ENCODE results near the gene CAMP. TPM values are rescaled to one million over a fixed set of nuclear protein-coding genes. Genes with fewer than 3 reads are reported as not detected.

The CAMP gene
- total RNA-seq, 1 donor from 2014 or later = not detected

DNA sequence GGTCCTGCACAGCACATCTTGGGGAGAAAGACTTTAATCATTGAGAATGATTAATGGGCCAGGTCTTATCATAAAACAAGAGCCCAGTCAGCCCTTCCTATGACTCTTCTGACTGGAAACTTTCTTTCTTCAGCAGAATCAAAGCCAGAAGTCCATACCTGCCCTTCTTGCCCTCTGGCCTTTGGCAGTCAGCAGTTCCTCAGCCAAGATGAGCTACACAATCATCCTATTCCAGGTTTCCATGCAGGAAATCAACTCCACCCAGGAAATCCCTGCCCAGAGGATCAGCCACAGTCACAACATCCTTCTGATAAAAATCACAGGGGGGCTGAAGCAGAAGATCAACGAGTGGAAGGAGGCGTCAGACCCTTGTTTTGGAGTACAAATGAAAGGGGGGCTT lies 44.5 kb downstream of the CAMP start:
- no peak overlapping the region for H2AFZ ChIP-seq (replicated peaks)
- H4K20me1 ChIP-seq (ENCODE audit: low read depth) = no peaks in the 10 kb centered on the region
- H3K4me2 ChIP-seq = no peak overlapping the region
- H3K27ac ChIP-seq = no peak overlapping the region
- H3K79me2 ChIP-seq (ENCODE audit: low read depth) = peaks cover under 1% of the 10 kb centered on the region
- H3K4me1 ChIP-seq = no peaks in the 10 kb centered on the region
- H3K36me3 ChIP-seq = no peaks in the 10 kb centered on the region
- H3K4me3 ChIP-seq = no peak overlapping the region
- no peaks in the 10 kb centered on the region for H3K27me3 ChIP-seq
- H3K4me3 Mint-ChIP-seq = no peak overlapping the region
- no peak for TF ChIP-seq EZH2 (IDR thresholded peaks at IDR 0.05)
- no peak for TF ChIP-seq EZH2phosphoT487 (IDR thresholded peaks at IDR 0.05)
- no peak for TF ChIP-seq CTCF (IDR thresholded peaks at IDR 0.05)
- H3F3A ChIP-seq (ENCODE audit: low read depth) = peaks cover 8% of the 10 kb centered on the region
- peaks cover 24% of the 10 kb centered on the region for H3K4me1 Mint-ChIP-seq
- H3K9me3 ChIP-seq (ENCODE audit: low read depth) = no peaks in the 10 kb centered on the region
- H3K27ac Mint-ChIP-seq = peak overlapping the region; percentile 78
- no peak for DNase-seq (ENCODE audit: low spot score)
- peaks cover 4% of the 10 kb centered on the region for H3K27me3 Mint-ChIP-seq (ENCODE audit: insufficient read depth, low read depth)
- no peak overlapping the region for H3K9ac ChIP-seq
- H3K9me3 Mint-ChIP-seq = peaks cover 3% of the 10 kb centered on the region
- H3K36me3 Mint-ChIP-seq = peaks cover 57% of the 10 kb centered on the region

- Histone ChIP-seq H3K9ac (no peak overlapping the region), H3K27me3 (no peaks in the 10 kb centered on the region), H3F3A (ENCODE audit: low read depth) (peaks cover 14% of the 10 kb centered on the region), H3K79me2 (ENCODE audit: low read depth) (no peaks in the 10 kb centered on the region), H3K36me3 (no peaks in the 10 kb centered on the region), H4K20me1 (ENCODE audit: low read depth) (no peaks in the 10 kb centered on the region), H3K4me2 (no peak overlapping the region), H3K9me3 (ENCODE audit: low read depth) (no peaks in the 10 kb centered on the region), H3K4me3 (no peak overlapping the region), H3K4me1 (no peaks in the 10 kb centered on the region), H3K27ac (peak overlapping the region; percentile 29), H2AFZ (replicated peaks) (no peak overlapping the region)
- no peak for DNase-seq (ENCODE audit: low spot score)
- Mint-ChIP-seq H3K4me3 (peak overlapping the region; percentile 43), H3K9me3 (peaks cover 3% of the 10 kb centered on the region), H3K27ac (peak overlapping the region; percentile 78), H3K36me3 (peaks cover 59% of the 10 kb centered on the region), H3K4me1 (peaks cover 25% of the 10 kb centered on the region), H3K27me3 (ENCODE audit: insufficient read depth, low read depth) (peaks cover 5% of the 10 kb centered on the region)
- TF ChIP-seq CTCF (IDR thresholded peaks at IDR 0.05) (no peak), EZH2 (IDR thresholded peaks at IDR 0.05) (no peak), EZH2phosphoT487 (IDR thresholded peaks at IDR 0.05) (no peak)
These were observed 45.2 kb downstream of the CAMP start for GRCh38 chr3:48268381-48268935.

DNA sequence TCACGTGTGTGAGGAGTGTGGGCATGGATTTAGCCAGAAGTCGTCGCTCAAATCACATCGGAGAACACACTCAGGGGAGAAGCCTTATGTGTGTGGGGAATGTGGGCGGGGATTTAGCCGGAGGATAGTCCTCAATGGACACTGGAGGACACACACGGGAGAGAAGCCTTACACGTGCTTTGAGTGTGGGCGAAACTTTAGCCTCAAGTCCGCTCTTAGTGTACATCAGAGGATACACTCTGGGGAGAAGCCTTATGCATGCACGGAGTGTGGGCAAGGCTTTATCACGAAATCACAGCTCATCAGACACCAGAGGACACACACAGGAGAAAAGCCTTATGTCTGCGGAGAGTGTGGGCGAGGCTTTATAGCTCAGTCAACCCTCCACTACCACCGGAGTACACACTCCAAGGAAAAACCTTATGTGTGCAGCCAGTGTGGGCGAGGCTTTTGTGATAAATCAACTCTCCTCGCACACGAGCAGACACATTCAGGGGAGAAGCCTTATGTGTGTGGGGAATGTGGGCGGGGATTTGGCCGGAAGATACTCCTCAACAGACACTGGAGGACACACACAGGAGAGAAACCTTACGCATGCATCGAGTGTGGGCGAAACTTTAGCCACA lies 45.8 kb downstream of the CAMP start:
- H3K4me3 ChIP-seq = no peak overlapping the region
- no peak overlapping the region for H3K4me2 ChIP-seq
- H2AFZ ChIP-seq (replicated peaks) = no peak overlapping the region
- Mint-ChIP-seq H3K36me3 (peaks cover 57% of the 10 kb centered on the region), H3K4me3 (peak overlapping the region; percentile 43), H3K9me3 (peaks cover 3% of the 10 kb centered on the region), H3K27ac (peak overlapping the region; percentile 83), H3K27me3 (ENCODE audit: insufficient read depth, low read depth) (peaks cover 6% of the 10 kb centered on the region), H3K4me1 (peaks cover 26% of the 10 kb centered on the region)
- no peak for TF ChIP-seq EZH2 (IDR thresholded peaks at IDR 0.05)
- no peak for TF ChIP-seq EZH2phosphoT487 (IDR thresholded peaks at IDR 0.05)
- no peak for TF ChIP-seq CTCF (IDR thresholded peaks at IDR 0.05)
- H4K20me1 ChIP-seq (ENCODE audit: low read depth) = no peaks in the 10 kb centered on the region
- no peak overlapping the region for H3K9ac ChIP-seq
- no peaks in the 10 kb centered on the region for H3K4me1 ChIP-seq
- DNase-seq (ENCODE audit: low spot score) = no peak
- H3F3A ChIP-seq (ENCODE audit: low read depth) = peaks cover 18% of the 10 kb centered on the region
- no peaks in the 10 kb centered on the region for H3K36me3 ChIP-seq
- no peaks in the 10 kb centered on the region for H3K79me2 ChIP-seq (ENCODE audit: low read depth)
- H3K27ac ChIP-seq = no peak overlapping the region
- no peaks in the 10 kb centered on the region for H3K9me3 ChIP-seq (ENCODE audit: low read depth)
- no peaks in the 10 kb centered on the region for H3K27me3 ChIP-seq
